Thymus (tissue), 14 donors: Measurements from ENCODE around the gene OR2D2. TPM values are rescaled to one million over a fixed set of nuclear protein-coding genes. Genes with fewer than 3 reads are reported as not detected.

ENCODE experiments used
- DNase-seq, 9 donors: peaks; one replicate each; pipeline ENCODE4 v3.0.0-alpha.2; 2013; ENCODE audit warnings: low spot score in 9 of 9, low read depth in 6 of 9, missing footprints in 1 of 9
- H3K27ac ChIP-seq, 2 donors: one replicate each; pipeline ENCODE4 v1.5.1; 2013; ENCODE audit warnings: control low read depth in 1 of 2, low read depth in 1 of 2, low read length in 1 of 2, mild to moderate bottlenecking in 1 of 2, moderate library complexity in 1 of 2
- H3K27me3 ChIP-seq, 2 donors: one replicate each; pipeline ENCODE4 v1.5.1; 2013; ENCODE audit warnings: low read length in 1 of 2; ENCODE audit not compliant: control insufficient read depth in 2 of 2, insufficient read depth in 1 of 2
- H3K36me3 ChIP-seq, 2 donors: one replicate each; pipeline ENCODE4 v1.5.1; 2013; ENCODE audit warnings: low read length in 1 of 2, mild to moderate bottlenecking in 1 of 2, moderate library complexity in 1 of 2; ENCODE audit not compliant: control insufficient read depth in 2 of 2, insufficient read depth in 2 of 2
- H3K4me1 ChIP-seq, 2 donors: one replicate each; pipeline ENCODE4 v1.5.1; 2013; ENCODE audit warnings: low read length in 2 of 2; ENCODE audit not compliant: control insufficient read depth in 2 of 2, insufficient read depth in 2 of 2
- H3K4me3 ChIP-seq, 2 donors: one replicate each; pipeline ENCODE4 v1.5.1; 2013; ENCODE audit warnings: low read length in 2 of 2, control low read depth in 1 of 2, mild to moderate bottlenecking in 1 of 2
- H3K9me3 ChIP-seq, 2 donors: one replicate each; pipeline ENCODE4 v1.5.1; 2013; ENCODE audit warnings: low read length in 1 of 2, mild to moderate bottlenecking in 1 of 2; ENCODE audit not compliant: control insufficient read depth in 2 of 2, insufficient read depth in 1 of 2
- WGBS: extraction: QIAGEN DNeasy Blood & Tissue Kit; methylation state at CpG from one replicate; pipeline ENCODE4 v1.1.7; 2013; 5-methylcytosine and 5-hydroxymethylcytosine counted together
- long read RNA-seq, 10 donors: transcript quantifications; one replicate each; lab custom pipeline, GENCODE V29; 2026
- polyA plus RNA-seq: library from polyadenylated mRNA; stranded (reverse); fragments of 200-250 nt; gene quantifications from one replicate; pipeline ENCODE4 v1.2.3, GENCODE V29; 2013
- total RNA-seq: library from RNA; stranded (reverse); fragments of 120-200 nt; gene quantifications from one replicate; pipeline ENCODE4 v1.2.4, GENCODE V29; 2013
- donor health status: healthy.

The OR2D2 gene
- total RNA-seq (0.14 TPM), polyA plus RNA-seq (not detected)
- long read RNA-seq, donor 1, result 0 reads
- long read RNA-seq, donor 2, result 0 reads
- long read RNA-seq, donor 3, result 0 reads
- long read RNA-seq, donor 4, result 0 reads
- long read RNA-seq, donor 5, result 0 reads
- long read RNA-seq, donor 6, result 0 reads
- long read RNA-seq, donor 7, result 0 reads
- long read RNA-seq, donor 8, partial matches to known transcripts, result 0 of 1 reads
- long read RNA-seq, donor 8, other reads (novel, unspliced or antisense), result 0 of 1 reads
- long read RNA-seq, donor 9, result 0 reads
- long read RNA-seq, donor 10, result 0 reads

GRCh38 chr11:6892400-6892799, at the start of gene OR2D2:
Gene OR2D2 (minus strand): TSS chr11:6892500. CDS start chr11:6892500, 0 bp downstream.
- Histone ChIP-seq H3K4me1 (no peaks in the 10 kb centered on the region), H3K36me3 (no peaks in the 10 kb centered on the region), H3K9me3 (no peaks in the 10 kb centered on the region), H3K27ac (no peak within 1 kb of the TSS), H3K4me3 (no peak within 1 kb of the TSS), H3K27me3 (no peaks in the 10 kb centered on the region)
- DNase-seq, result no peak
- 89% methylated on average over 2 of the region's 2 CpGs for WGBS

GRCh38 chr11:6941970-6942369, 49.7 kb upstream of the OR2D2 start:
- DNase-seq, result no peak
- H3K36me3 ChIP-seq, result no peaks in the 10 kb centered on the region
- H3K27me3 ChIP-seq, result no peaks in the 10 kb centered on the region
- H3K4me3 ChIP-seq, result no peak overlapping the region
- H3K27ac ChIP-seq, result no peak overlapping the region
- no peaks in the 10 kb centered on the region for H3K4me1 ChIP-seq
- no peaks in the 10 kb centered on the region for H3K9me3 ChIP-seq

GRCh38 chr11:6932145-6932544, 39.8 kb upstream of the OR2D2 start:
- 30% methylated on average over 7 of the region's 7 CpGs for WGBS
- Histone ChIP-seq H3K27ac (peak overlapping the region in 1 of 2 donors; percentile 60), H3K36me3 (no peaks in the 10 kb centered on the region), H3K4me1 (peaks cover 0 to 9% of the 10 kb centered on the region in 2 donors), H3K4me3 (peak overlapping the region in 1 of 2 donors; percentile 14), H3K9me3 (no peaks in the 10 kb centered on the region), H3K27me3 (peaks cover 0 to 7% of the 10 kb centered on the region in 2 donors)
- peak in 8 of 9 donors; percentile 8 to 83 (median 56) for DNase-seq

- WGBS, result 93% methylated on average over 3 of the region's 3 CpGs
- no peak for DNase-seq
- Histone ChIP-seq H3K4me1 (peaks cover 0 to 16% of the 10 kb centered on the region in 2 donors), H3K9me3 (no peaks in the 10 kb centered on the region), H3K27me3 (peaks cover 4 to 16% of the 10 kb centered on the region in 2 donors), H3K36me3 (no peaks in the 10 kb centered on the region), H3K4me3 (no peak overlapping the region), H3K27ac (no peak overlapping the region)
Observed at GRCh38 chr11:6931146-6931713, 38.9 kb upstream of the OR2D2 start.

GRCh38 chr11:6928916-6929315, 36.6 kb upstream of the OR2D2 start:
- Histone ChIP-seq H3K9me3 (no peaks in the 10 kb centered on the region), H3K36me3 (no peaks in the 10 kb centered on the region), H3K27me3 (peaks cover 4 to 21% of the 10 kb centered on the region in 2 donors), H3K4me3 (no peak overlapping the region), H3K27ac (no peak overlapping the region), H3K4me1 (peaks cover 0 to 18% of the 10 kb centered on the region in 2 donors)
- 88% methylated on average over 4 of the region's 4 CpGs for WGBS
- no peak for DNase-seq

GRCh38 chr11:6927030-6927617, 34.8 kb upstream of the OR2D2 start:
- peaks cover 0 to 15% of the 10 kb centered on the region in 2 donors for H3K4me1 ChIP-seq
- H3K36me3 ChIP-seq, result no peaks in the 10 kb centered on the region
- DNase-seq, result no peak
- peak overlapping the region; percentile 60 to 66 for H3K4me3 ChIP-seq
- peaks cover 4 to 21% of the 10 kb centered on the region in 2 donors for H3K27me3 ChIP-seq
- WGBS, result 21% methylated on average over 11 of the region's 11 CpGs
- no peaks in the 10 kb centered on the region for H3K9me3 ChIP-seq
- no peak overlapping the region for H3K27ac ChIP-seq

- Histone ChIP-seq H3K27ac (peak within 1 kb of the TSS; percentile 19 to 58), H3K36me3 (no peaks in the 10 kb centered on the region), H3K27me3 (peaks cover 4 to 21% of the 10 kb centered on the region in 2 donors), H3K9me3 (no peaks in the 10 kb centered on the region), H3K4me1 (peaks cover 0 to 14% of the 10 kb centered on the region in 2 donors), H3K4me3 (peak within 1 kb of the TSS; percentile 60 to 66)
- peak in 6 of 9 donors; percentile 13 to 53 (median 27) for DNase-seq
- WGBS, result 2% methylated on average over 61 of the region's 61 CpGs
Observed at GRCh38 chr11:6926208-6927029, 34.1 kb upstream of the OR2D2 start, which contains the start of gene ZNF215. Gene ZNF215 (plus strand): TSS chr11:6926426. CDS start chr11:6932273, 5,847 bp downstream.

GRCh38 chr11:6925636-6926207, 33.4 kb upstream of the OR2D2 start:
- peaks cover 4 to 21% of the 10 kb centered on the region in 2 donors for H3K27me3 ChIP-seq
- WGBS, result 64% methylated on average over 2 of the region's 2 CpGs
- no peaks in the 10 kb centered on the region for H3K36me3 ChIP-seq
- no peak overlapping the region for H3K27ac ChIP-seq
- peak in 1 of 9 donors; percentile 11 for DNase-seq
- H3K4me1 ChIP-seq, result peaks cover 0 to 14% of the 10 kb centered on the region in 2 donors
- no peaks in the 10 kb centered on the region for H3K9me3 ChIP-seq
- peak overlapping the region; percentile 60 to 66 for H3K4me3 ChIP-seq
